HEK293 (cell line): ENCODE data around the gene RPL31.

Source experiments
- CTCF ChIP-seq: fragments of 450-650 bp; formaldehyde crosslinking; IDR thresholded peaks from 2 replicates; pipeline ENCODE4 v1.5.1; 2016; ENCODE audit warnings: missing biosample characterization, missing genetic modification characterization
- IKZF3 ChIP-seq: fragments of 450-650 bp; IDR thresholded peaks from 2 replicates; pipeline ENCODE4 v1.5.0; 2018; ENCODE audit warnings: missing biosample characterization, mild to moderate bottlenecking, missing genetic modification characterization, moderate library complexity
- MEIS1 ChIP-seq: sonication (generic); formaldehyde crosslinking; IDR thresholded peaks from 2 replicates; pipeline ENCODE4 v1.8.1; 2022; ENCODE audit warnings: missing genetic modification reagents, mild to moderate bottlenecking, borderline replicate concordance
- YY1 ChIP-seq: fragments of 450-650 bp; formaldehyde crosslinking; IDR thresholded peaks from 2 replicates; pipeline ENCODE4 v1.5.1; 2018; ENCODE audit warnings: missing biosample characterization, missing genetic modification characterization
- ZBTB7A ChIP-seq: fragments of 450-650 bp; formaldehyde crosslinking; IDR thresholded peaks from 2 replicates; pipeline ENCODE4 v1.5.1; 2016; ENCODE audit warnings: low read depth, missing biosample characterization, missing genetic modification characterization
- ZNF157 ChIP-seq: fragments of 450-650 bp; formaldehyde crosslinking; IDR thresholded peaks from 2 replicates; pipeline ENCODE4 v1.5.1; 2016; ENCODE audit warnings: missing biosample characterization, missing genetic modification characterization
- ZNF658 ChIP-seq: fragments of 450-650 bp; formaldehyde crosslinking; IDR thresholded peaks from 2 replicates; pipeline ENCODE4; 2016; ENCODE audit warnings: missing biosample characterization, missing genetic modification characterization
- ZSCAN30 ChIP-seq: fragments of 450-650 bp; IDR thresholded peaks from 2 replicates; pipeline ENCODE4 v1.5.1; 2018; ENCODE audit warnings: missing biosample characterization, mild to moderate bottlenecking, missing genetic modification characterization, moderate library complexity
- TF ChIP-seq, protein P1 (sequence below): fragments of 450-650 bp; formaldehyde crosslinking; IDR thresholded peaks from 2 replicates; pipeline ENCODE4 v1.5.1; 2016; ENCODE audit warnings: missing biosample characterization, missing genetic modification characterization
- TF ChIP-seq, protein P2 (sequence below): fragments of 450-650 bp; formaldehyde crosslinking; IDR thresholded peaks from 2 replicates; pipeline ENCODE4 v1.5.1; 2016; ENCODE audit warnings: missing biosample characterization, missing genetic modification characterization, borderline replicate concordance
- TF ChIP-seq, protein P3 (sequence below): fragments of 450-650 bp; IDR thresholded peaks from 2 replicates; pipeline ENCODE4 v1.5.1; 2018; ENCODE audit warnings: missing biosample characterization, mild to moderate bottlenecking, missing genetic modification characterization

DNA sequence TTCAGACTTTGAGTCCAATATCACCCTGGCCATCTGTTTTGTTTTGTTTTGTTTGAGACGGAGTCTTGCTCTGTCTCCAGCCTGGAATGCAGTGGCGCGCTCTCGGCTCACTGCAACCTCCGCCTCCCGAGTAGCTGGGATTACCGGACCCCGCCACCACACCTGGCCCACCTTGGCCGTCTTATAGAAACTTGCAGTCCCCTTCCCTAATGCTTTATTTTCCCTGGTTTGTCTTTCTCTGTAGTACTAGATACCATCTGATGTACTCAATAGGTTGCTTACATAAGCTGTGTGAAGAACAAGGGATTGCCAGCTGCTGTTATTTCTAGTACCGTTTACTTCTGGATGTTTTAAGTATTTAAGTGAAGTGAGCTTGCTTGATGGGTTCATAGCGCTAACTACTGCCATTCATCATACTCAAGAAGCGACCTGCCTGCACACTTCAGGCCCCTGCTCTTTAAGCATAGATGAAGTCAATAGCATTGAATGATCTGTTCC is 1.2 kb downstream of the RPL31 start:
- TF ChIP-seq CTCF (tag by site-specific recombination): no peak
- TF ChIP-seq, protein P1, sequence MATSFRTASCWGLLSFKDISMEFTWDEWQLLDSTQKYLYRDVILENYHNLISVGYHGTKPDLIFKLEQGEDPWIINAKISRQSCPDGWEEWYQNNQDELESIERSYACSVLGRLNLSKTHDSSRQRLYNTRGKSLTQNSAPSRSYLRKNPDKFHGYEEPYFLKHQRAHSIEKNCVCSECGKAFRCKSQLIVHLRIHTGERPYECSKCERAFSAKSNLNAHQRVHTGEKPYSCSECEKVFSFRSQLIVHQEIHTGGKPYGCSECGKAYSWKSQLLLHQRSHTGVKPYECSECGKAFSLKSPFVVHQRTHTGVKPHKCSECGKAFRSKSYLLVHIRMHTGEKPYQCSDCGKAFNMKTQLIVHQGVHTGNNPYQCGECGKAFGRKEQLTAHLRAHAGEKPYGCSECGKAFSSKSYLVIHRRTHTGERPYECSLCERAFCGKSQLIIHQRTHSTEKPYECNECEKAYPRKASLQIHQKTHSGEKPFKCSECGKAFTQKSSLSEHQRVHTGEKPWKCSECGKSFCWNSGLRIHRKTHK (tag by site-specific recombination): no peak
- no peak for TF ChIP-seq ZSCAN30
- no peak for TF ChIP-seq ZNF658 (tag by site-specific recombination)
- TF ChIP-seq, protein P2, sequence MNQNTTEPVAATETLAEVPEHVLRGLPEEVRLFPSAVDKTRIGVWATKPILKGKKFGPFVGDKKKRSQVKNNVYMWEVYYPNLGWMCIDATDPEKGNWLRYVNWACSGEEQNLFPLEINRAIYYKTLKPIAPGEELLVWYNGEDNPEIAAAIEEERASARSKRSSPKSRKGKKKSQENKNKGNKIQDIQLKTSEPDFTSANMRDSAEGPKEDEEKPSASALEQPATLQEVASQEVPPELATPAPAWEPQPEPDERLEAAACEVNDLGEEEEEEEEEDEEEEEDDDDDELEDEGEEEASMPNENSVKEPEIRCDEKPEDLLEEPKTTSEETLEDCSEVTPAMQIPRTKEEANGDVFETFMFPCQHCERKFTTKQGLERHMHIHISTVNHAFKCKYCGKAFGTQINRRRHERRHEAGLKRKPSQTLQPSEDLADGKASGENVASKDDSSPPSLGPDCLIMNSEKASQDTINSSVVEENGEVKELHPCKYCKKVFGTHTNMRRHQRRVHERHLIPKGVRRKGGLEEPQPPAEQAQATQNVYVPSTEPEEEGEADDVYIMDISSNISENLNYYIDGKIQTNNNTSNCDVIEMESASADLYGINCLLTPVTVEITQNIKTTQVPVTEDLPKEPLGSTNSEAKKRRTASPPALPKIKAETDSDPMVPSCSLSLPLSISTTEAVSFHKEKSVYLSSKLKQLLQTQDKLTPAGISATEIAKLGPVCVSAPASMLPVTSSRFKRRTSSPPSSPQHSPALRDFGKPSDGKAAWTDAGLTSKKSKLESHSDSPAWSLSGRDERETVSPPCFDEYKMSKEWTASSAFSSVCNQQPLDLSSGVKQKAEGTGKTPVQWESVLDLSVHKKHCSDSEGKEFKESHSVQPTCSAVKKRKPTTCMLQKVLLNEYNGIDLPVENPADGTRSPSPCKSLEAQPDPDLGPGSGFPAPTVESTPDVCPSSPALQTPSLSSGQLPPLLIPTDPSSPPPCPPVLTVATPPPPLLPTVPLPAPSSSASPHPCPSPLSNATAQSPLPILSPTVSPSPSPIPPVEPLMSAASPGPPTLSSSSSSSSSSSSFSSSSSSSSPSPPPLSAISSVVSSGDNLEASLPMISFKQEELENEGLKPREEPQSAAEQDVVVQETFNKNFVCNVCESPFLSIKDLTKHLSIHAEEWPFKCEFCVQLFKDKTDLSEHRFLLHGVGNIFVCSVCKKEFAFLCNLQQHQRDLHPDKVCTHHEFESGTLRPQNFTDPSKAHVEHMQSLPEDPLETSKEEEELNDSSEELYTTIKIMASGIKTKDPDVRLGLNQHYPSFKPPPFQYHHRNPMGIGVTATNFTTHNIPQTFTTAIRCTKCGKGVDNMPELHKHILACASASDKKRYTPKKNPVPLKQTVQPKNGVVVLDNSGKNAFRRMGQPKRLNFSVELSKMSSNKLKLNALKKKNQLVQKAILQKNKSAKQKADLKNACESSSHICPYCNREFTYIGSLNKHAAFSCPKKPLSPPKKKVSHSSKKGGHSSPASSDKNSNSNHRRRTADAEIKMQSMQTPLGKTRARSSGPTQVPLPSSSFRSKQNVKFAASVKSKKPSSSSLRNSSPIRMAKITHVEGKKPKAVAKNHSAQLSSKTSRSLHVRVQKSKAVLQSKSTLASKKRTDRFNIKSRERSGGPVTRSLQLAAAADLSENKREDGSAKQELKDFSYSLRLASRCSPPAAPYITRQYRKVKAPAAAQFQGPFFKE: no peak
- no peak for TF ChIP-seq MEIS1 (CRISPR knock-in tag)
- no peak for TF ChIP-seq IKZF3 (tag by site-specific recombination)
- no peak for TF ChIP-seq ZNF157 (tag by site-specific recombination)
- TF ChIP-seq, protein P3, sequence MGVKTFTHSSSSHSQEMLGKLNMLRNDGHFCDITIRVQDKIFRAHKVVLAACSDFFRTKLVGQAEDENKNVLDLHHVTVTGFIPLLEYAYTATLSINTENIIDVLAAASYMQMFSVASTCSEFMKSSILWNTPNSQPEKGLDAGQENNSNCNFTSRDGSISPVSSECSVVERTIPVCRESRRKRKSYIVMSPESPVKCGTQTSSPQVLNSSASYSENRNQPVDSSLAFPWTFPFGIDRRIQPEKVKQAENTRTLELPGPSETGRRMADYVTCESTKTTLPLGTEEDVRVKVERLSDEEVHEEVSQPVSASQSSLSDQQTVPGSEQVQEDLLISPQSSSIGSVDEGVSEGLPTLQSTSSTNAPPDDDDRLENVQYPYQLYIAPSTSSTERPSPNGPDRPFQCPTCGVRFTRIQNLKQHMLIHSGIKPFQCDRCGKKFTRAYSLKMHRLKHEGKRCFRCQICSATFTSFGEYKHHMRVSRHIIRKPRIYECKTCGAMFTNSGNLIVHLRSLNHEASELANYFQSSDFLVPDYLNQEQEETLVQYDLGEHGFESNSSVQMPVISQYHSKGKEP (tag by site-specific recombination): no peak
- TF ChIP-seq ZBTB7A (tag by site-specific recombination): no peak
- no peak for TF ChIP-seq YY1 (tag by site-specific recombination)
